A549 treated with RU486 at 1 μM for 4 hours (cell line): ENCODE data around the gene CAVIN3. TPM values are rescaled to one million over a fixed set of nuclear protein-coding genes. Genes with fewer than 3 reads are reported as not detected.

Experiments
- total RNA-seq: library from RNA; stranded (reverse); fragments of 200-300 nt; extraction: Qiagen RNA extraction; gene quantifications from 5 replicates; pipeline ENCODE4 v1.2.3, GENCODE V29; 2022; ENCODE audit warnings: low read depth

Gene CAVIN3
- total RNA-seq = 24.1 to 37.9 TPM (median 27.6 TPM) in 5 replicates

GRCh38 chr11:6320411-6321155 is at the start of gene CAVIN3:
Gene CAVIN3 (minus strand): TSS chr11:6320501. CDS start chr11:6320476, 25 bp downstream.

Other genes with a start within 250 kb of the CAVIN3 start
- gene OR56B4, start 212.8 kb downstream of the CAVIN3 start, total RNA-seq = not detected in 5 replicates
- not detected in 5 replicates for gene OR52B2, start 150.2 kb downstream of the CAVIN3 start, total RNA-seq
- gene OR52W1, start 121.3 kb downstream of the CAVIN3 start, total RNA-seq = not detected in 5 replicates
- gene C11orf42, start 114.9 kb downstream of the CAVIN3 start, total RNA-seq = not detected in 5 replicates
- gene FHIP1B, start 85.9 kb downstream of the CAVIN3 start, total RNA-seq = 14.7 to 17.7 TPM (median 16.1 TPM) in 5 replicates
- gene CNGA4, start 81.4 kb downstream of the CAVIN3 start, total RNA-seq = 0.07 to 0.19 TPM (median 0.09 TPM) in 3 of 5 replicates, not detected in the others
- not detected in 5 replicates for gene CCKBR, start 60.7 kb downstream of the CAVIN3 start, total RNA-seq
- gene SMPD1, start 70.0 kb upstream of the CAVIN3 start, total RNA-seq = 9.0 to 12.2 TPM (median 10.4 TPM) in 5 replicates
- 15.6 to 19.1 TPM (median 16.9 TPM) in 5 replicates for gene APBB1, start 98.6 kb upstream of the CAVIN3 start, total RNA-seq
- 0.32 to 0.75 TPM (median 0.62 TPM) in 5 replicates for gene HPX, start 120.5 kb upstream of the CAVIN3 start, total RNA-seq
- 12.5 to 20.1 TPM (median 16.0 TPM) in 5 replicates for gene TRIM3, start 153.4 kb upstream of the CAVIN3 start, total RNA-seq
- 54.3 to 58.6 TPM (median 55.5 TPM) in 5 replicates for gene ARFIP2, start 160.8 kb upstream of the CAVIN3 start, total RNA-seq
- gene TIMM10B, start 161.0 kb upstream of the CAVIN3 start, total RNA-seq = 26.4 to 35.8 TPM (median 32.4 TPM) in 5 replicates
- 2.1 to 3.5 TPM (median 2.8 TPM) in 5 replicates for gene DNHD1, start 176.8 kb upstream of the CAVIN3 start, total RNA-seq